NT2/D1 (cell line): ENCODE results near the gene SARDH.

ENCODE experiments used
- SUZ12 ChIP-seq: IDR thresholded peaks from 2 replicates; pipeline ENCODE4 v1.6.1; 2011; ENCODE audit not compliant: insufficient read length, insufficient read depth; ENCODE audit errors: extremely low read depth
- YY1 ChIP-seq: IDR thresholded peaks from 2 replicates; pipeline ENCODE4 v1.6.1; 2011; ENCODE audit not compliant: insufficient read length, insufficient read depth
- ZNF274 ChIP-seq: IDR thresholded peaks from 2 replicates; pipeline ENCODE4 v1.6.1; 2011; ENCODE audit warnings: mild to moderate bottlenecking, low read depth, low read length

DNA sequence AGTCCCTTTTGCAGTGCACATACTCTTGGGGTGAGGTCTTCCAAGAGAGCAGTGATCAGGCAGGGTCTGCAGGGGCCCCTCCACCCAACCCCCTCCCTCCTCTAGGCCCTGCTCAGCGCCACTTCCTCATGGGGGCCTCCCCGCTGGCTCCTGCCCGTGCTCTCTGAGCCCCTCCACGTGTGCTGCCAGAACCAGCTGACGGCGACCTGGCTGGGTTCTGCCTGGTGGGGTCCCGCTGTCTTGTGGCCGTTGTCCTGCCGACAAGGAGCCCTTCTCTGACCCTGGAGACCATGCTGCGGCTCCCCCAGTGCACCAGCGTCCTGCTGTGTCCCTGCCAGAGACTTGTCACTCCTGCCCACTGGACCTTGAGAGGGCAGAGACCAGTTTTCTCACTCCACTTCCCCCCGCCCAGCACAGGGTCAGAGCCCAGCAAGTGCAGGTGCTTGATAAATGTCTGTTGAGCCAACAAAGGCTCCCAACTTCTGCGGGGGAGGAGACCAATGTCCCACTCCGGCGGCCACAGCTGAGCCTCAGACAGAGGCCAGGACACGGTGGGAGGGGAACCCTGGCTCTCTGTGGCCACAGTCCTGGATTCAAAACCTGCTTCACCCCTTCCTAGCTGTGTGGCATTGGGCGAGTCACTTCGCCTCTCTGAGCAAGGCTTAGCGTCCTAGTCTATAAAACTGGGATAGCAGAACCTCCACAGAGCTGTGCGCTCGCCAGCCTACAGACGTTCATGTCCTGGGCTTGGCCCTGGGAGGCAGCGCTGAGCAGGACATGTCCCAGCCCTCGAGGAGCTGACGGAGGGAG, 24.8 kb downstream of the SARDH start:
- TF ChIP-seq YY1 (no peak), ZNF274 (no peak), SUZ12 (no peak)
